OCI-LY7 (cell line): ENCODE results near the gene MGAT5B. TPM values are rescaled to one million over a fixed set of nuclear protein-coding genes. Genes with fewer than 3 reads are reported as not detected.

Experiments
- BruUV-seq: library from RNA; stranded (reverse); fragments of 400-500 nt; replicated peaks from 2 replicates; lab custom pipeline; 2021; lab: Mats Ljungman, UMichigan
- CTCF ChIA-PET: fragments of 300-600 bp; sonication (Branson Sonifier 250); formaldehyde crosslinking; loops from one replicate; lab custom pipeline; 2022; ENCODE audit warnings: antibody characterized with exemption; ENCODE audit not compliant: unreplicated experiment; lab: Charles Lee
- POLR2A ChIA-PET: fragments of 300-600 bp; sonication (Branson Sonifier 250); formaldehyde crosslinking; loops from one replicate; lab custom pipeline; 2022; ENCODE audit warnings: antibody characterized with exemption; lab: Charles Lee
- DNase-seq: peaks from one replicate; pipeline ENCODE4 v3.0.0-alpha.2; 2015; ENCODE audit warnings: low spot score
- H2AFZ ChIP-seq: fragments of 200-600 bp; sonication (generic), shearing (Covaris generic); 2 replicates; pipeline ENCODE4 v1.6.1; 2014; ENCODE audit warnings: mild to moderate bottlenecking, antibody characterized with exemption, low read length, moderate library complexity
- H3K27ac ChIP-seq: fragments of 200-600 bp; sonication (generic); 2 replicates; pipeline ENCODE4 v1.5.1; 2014; ENCODE audit warnings: mixed run types, low read depth, mild to moderate bottlenecking, moderate library complexity, low read length, inconsistent platforms; ENCODE audit not compliant: poor library complexity, severe bottlenecking
- H3K36me3 ChIP-seq: fragments of 200-600 bp; sonication (generic); 2 replicates; pipeline ENCODE4 v1.6.1; 2014; ENCODE audit warnings: mild to moderate bottlenecking, antibody characterized with exemption, low read length, moderate library complexity, mixed read lengths; ENCODE audit not compliant: insufficient read depth
- H3K4me1 ChIP-seq: fragments of 200-600 bp; sonication (generic); 2 replicates; pipeline ENCODE4 v1.5.1; 2014; ENCODE audit warnings: mild to moderate bottlenecking, low read length; ENCODE audit not compliant: insufficient read depth, poor library complexity, severe bottlenecking
- H3K4me2 ChIP-seq: fragments of 200-600 bp; sonication (generic); 2 replicates; pipeline ENCODE4 v1.6.1; 2014; ENCODE audit warnings: mild to moderate bottlenecking, low read length
- H3K4me3 ChIP-seq: fragments of 200-600 bp; sonication (generic); 2 replicates; pipeline ENCODE4 v1.5.1; 2014; ENCODE audit warnings: mild to moderate bottlenecking, low read depth, low read length; ENCODE audit not compliant: poor library complexity, severe bottlenecking
- H3K79me2 ChIP-seq: fragments of 200-600 bp; sonication (generic); 2 replicates; pipeline ENCODE4 v1.6.1; 2016; ENCODE audit warnings: low read depth, mild to moderate bottlenecking, low read length, moderate library complexity, mixed read lengths; ENCODE audit not compliant: insufficient read depth
- H3K9me2 ChIP-seq: fragments of 200-600 bp; sonication (generic); 2 replicates; pipeline ENCODE4 v1.6.1; 2016; ENCODE audit warnings: mild to moderate bottlenecking, low read length, mixed read lengths; ENCODE audit not compliant: insufficient read depth
- H3K9me3 ChIP-seq: fragments of 200-600 bp; sonication (generic); 2 replicates; pipeline ENCODE4 v1.6.1; 2014; ENCODE audit warnings: mild to moderate bottlenecking, mixed run types, low read length, mixed read lengths
- H4K20me1 ChIP-seq: fragments of 200-600 bp; sonication (generic); 2 replicates; pipeline ENCODE4 v1.6.1; 2014; ENCODE audit warnings: mild to moderate bottlenecking, antibody characterized with exemption, low read length, moderate library complexity, mixed read lengths; ENCODE audit not compliant: insufficient read depth
- EZH2phosphoT487 ChIP-seq: fragments of 200-600 bp; sonication (generic); IDR thresholded peaks from 2 replicates; pipeline ENCODE4 v1.6.1; 2018; ENCODE audit warnings: low read depth, borderline replicate concordance, mild to moderate bottlenecking, mixed run types, antibody characterized with exemption, low read length, moderate library complexity, mixed read lengths
- intact Hi-C: fragments of 100-400 bp; cut with micrococcal nuclease; formaldehyde crosslinking; loops from one replicate; pipeline ENCODE4 v1.10.0; 2022; ENCODE audit not compliant: unreplicated experiment
- total RNA-seq, 2 experiments: library from RNA; depleted of rRNA in 1 of 2; stranded (reverse); fragments of >200 nt in 1 of 2; shearing (Covaris generic) in 1 of 2; gene quantifications; 2 replicates each; pipeline ENCODE4 v1.2.3, GENCODE V29; 2014 to 2022
- TF ChIP-seq, protein P1 (sequence below): fragments of 200-600 bp; sonication (generic); conservative IDR thresholded peaks from 2 replicates; pipeline ENCODE4 v1.5.1; 2014; ENCODE audit warnings: mild to moderate bottlenecking, antibody characterized with exemption, low read length, moderate library complexity, mixed read lengths

The MGAT5B gene
- total RNA-seq, 2 experiments from 2014 or later = 1.4 to 2.5 TPM

DNA sequence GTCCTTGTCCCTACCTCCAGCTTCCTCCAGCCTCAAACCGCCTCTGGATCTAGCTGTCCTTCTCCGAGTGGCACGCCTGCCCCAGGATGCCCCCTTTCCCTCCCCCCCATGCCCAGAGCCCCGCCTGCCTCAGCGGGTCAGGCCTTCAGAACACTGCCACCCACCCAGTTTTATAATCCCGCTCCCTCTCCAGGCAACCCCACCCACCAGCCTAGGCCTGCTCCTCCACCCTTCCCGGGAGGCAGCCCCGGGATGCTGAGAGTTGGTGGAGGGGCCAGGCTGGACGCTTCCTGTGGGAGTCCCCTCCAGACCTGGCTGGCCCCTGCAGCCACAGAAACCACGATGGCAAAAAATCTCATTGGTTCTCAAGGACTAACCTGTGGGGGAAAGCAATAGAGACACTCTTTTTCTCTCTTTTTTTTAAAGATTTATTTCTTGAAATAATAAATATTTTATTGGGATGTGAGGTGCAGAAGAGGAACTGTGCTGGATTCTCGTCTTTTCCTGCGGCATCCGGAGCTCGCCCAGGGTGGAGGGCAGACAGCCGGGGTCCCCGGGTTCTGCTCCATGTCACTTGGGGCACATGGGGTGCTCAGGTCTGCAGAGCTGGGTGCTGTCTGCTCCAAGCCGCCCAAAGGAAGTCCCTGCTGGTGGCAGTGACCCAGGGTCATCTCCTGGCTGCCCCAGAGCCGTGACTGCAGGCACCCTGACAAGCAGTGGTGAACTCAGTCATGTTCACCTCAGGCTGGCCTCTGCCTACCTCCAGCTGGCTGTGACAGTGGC lies 81.9 kb downstream of the MGAT5B start:
- no peaks in the 10 kb centered on the region for H3K4me1 ChIP-seq
- no peak overlapping the region for H3K4me3 ChIP-seq
- DNase-seq = no peak
- H3K9me3 ChIP-seq = no peaks in the 10 kb centered on the region
- H3K4me2 ChIP-seq = no peak overlapping the region
- H3K9me2 ChIP-seq = no peaks in the 10 kb centered on the region
- no TSS peak for BruUV-seq
- H4K20me1 ChIP-seq = no peaks in the 10 kb centered on the region
- intact Hi-C loops = no loop called here
- POLR2A ChIA-PET = interaction anchor here (0.6 to 0.7 kb wide), 2 partner anchors 106 to 635 kb away, joined by 3 to 4 read pairs; no protein-coding TSS in a partner anchor
- no peaks in the 10 kb centered on the region for H3K36me3 ChIP-seq
- no peaks in the 10 kb centered on the region for H3K79me2 ChIP-seq
- TF ChIP-seq, protein P1, sequence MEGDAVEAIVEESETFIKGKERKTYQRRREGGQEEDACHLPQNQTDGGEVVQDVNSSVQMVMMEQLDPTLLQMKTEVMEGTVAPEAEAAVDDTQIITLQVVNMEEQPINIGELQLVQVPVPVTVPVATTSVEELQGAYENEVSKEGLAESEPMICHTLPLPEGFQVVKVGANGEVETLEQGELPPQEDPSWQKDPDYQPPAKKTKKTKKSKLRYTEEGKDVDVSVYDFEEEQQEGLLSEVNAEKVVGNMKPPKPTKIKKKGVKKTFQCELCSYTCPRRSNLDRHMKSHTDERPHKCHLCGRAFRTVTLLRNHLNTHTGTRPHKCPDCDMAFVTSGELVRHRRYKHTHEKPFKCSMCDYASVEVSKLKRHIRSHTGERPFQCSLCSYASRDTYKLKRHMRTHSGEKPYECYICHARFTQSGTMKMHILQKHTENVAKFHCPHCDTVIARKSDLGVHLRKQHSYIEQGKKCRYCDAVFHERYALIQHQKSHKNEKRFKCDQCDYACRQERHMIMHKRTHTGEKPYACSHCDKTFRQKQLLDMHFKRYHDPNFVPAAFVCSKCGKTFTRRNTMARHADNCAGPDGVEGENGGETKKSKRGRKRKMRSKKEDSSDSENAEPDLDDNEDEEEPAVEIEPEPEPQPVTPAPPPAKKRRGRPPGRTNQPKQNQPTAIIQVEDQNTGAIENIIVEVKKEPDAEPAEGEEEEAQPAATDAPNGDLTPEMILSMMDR = no peak
- no peak for TF ChIP-seq EZH2phosphoT487
- no peak overlapping the region for H3K27ac ChIP-seq
- no peak overlapping the region for H2AFZ ChIP-seq
- CTCF ChIA-PET = no interaction called here

DNA sequence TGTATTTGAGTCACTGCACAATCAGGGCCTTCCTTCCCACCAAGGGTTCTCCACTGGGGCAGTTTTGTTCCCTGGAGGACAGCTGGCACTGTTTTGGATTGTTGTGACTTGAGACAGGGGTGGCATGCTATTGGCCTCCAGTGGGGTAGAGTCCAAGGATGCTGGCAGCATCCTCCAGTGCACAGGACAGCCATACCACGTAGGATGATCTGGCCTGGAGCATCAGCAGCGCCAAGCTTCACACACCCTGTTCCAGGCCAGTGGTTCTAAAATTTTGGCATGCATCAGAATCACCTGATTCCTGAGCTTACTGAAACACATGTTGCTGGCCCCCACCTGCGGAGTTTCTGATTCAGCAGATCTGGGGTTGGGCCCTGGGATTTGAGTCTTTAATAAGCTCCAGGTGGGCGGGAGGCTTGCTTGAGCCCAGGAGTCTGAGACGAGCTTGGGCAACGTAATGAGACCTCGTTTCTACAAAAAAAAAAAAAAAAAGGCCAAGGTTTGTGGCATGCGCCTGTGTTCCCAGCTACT lies 83.2 kb downstream of the MGAT5B start:
- intact Hi-C loops = no loop called here
- Histone ChIP-seq H3K9me2 (no peaks in the 10 kb centered on the region), H3K4me2 (no peak overlapping the region), H3K27ac (no peak overlapping the region), H3K36me3 (no peaks in the 10 kb centered on the region), H3K4me1 (peaks cover under 1% of the 10 kb centered on the region), H2AFZ (no peak overlapping the region), H3K9me3 (no peaks in the 10 kb centered on the region), H3K4me3 (no peak overlapping the region), H3K79me2 (no peaks in the 10 kb centered on the region), H4K20me1 (no peaks in the 10 kb centered on the region)
- ChIA-PET POLR2A (interaction anchor here (0.6 to 0.7 kb wide), 2 partner anchors 15 to 122 kb away, joined by 3 to 5 read pairs; no protein-coding TSS in a partner anchor), CTCF (interaction anchor here (0.5 kb wide), 1 partner anchor 92 kb away, joined by 3 read pairs; no protein-coding TSS in a partner anchor)
- TF ChIP-seq, protein P1 = no peak
- TF ChIP-seq EZH2phosphoT487 = no peak
- DNase-seq = no peak
- no TSS peak for BruUV-seq

DNA sequence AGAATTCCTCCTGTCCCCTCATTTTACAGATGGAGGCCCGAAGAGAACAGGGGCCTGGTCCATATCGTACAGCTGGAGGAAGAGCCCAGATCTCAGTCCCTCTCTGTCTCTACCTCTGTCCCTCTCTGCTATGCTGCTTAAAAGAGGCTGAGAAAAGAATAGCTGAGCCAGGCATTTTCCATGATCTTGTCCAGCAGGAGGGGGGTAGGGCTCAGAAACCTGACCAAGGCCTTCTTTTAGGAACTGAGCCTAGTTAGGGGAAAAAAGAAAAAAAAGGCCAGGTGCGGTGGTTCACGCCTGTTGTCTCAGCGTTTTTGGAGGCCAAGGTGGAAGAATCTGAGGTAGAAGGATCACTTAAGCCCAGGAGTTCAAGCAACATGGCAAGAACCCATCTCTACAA lies 84.2 kb downstream of the MGAT5B start:
- no peak overlapping the region for H3K27ac ChIP-seq
- no peaks in the 10 kb centered on the region for H4K20me1 ChIP-seq
- no peak overlapping the region for H3K4me2 ChIP-seq
- ChIA-PET CTCF (no interaction called here), POLR2A (no interaction called here)
- no peaks in the 10 kb centered on the region for H3K36me3 ChIP-seq
- H3K79me2 ChIP-seq = no peaks in the 10 kb centered on the region
- no peak for DNase-seq
- H3K9me2 ChIP-seq = no peaks in the 10 kb centered on the region
- intact Hi-C loops = no loop called here
- no peak overlapping the region for H3K4me3 ChIP-seq
- TF ChIP-seq, protein P1 = no peak
- TF ChIP-seq EZH2phosphoT487 = no peak
- peaks cover 10% of the 10 kb centered on the region for H3K4me1 ChIP-seq
- BruUV-seq = no TSS peak
- H3K9me3 ChIP-seq = no peaks in the 10 kb centered on the region
- no peak overlapping the region for H2AFZ ChIP-seq
